ENCODE measurements around the gene VAPA. TPM values are rescaled to one million over a fixed set of nuclear protein-coding genes. Genes with fewer than 3 reads are reported as not detected.
A peak's percentile ranks its signal among the peaks of the same experiment; 100 is the strongest.

Gene VAPA
- total RNA-seq, 1 donor = 288 TPM

DNA sequence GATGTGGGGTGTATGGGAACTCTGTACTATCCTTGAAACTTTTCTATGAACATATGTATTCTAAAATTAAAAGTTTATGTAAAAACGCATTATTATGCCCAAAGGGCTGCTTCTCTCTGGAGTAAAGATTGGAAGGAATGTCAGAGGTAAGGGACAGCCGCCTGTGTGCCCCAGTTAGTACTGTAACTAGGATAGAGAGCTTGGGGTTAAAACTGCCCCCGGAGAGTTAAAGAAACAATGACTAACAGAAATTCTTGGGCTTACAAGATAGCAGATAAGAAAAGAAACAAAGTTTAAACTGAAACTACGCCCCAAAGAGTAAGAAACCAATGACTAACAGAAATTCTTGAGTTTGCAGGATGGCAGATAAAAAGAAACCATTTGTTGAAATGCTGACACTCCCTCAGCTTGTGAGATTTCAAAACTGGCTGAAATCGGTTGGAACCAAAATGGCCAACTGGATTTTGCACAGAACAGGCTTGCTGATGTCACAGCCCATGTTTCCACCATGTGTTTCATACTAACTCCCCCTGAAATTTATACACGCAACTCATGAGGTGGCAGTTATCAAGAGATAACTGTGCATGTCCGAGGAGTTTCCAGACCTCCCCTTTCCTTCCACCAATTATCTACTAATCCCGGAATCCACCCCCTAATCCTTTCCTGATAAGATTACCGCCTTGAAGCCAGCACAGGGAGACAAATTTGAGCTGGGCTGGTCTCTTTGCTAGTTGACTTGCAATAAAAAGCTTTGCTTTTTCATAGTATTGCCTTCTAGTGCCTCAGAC lies 36.8 kb upstream of the VAPA start:
- H3K4me3 ChIP-seq (ENCODE audit: low read depth, low read length) = peak overlapping the region; percentile 47
- TF ChIP-seq CTCF (IDR thresholded peaks at IDR 0.05; ENCODE audit: insufficient read depth, low read depth, low read length) = no peak
- DNase-seq (ENCODE audit: low read depth) = peak; percentile 100

GRCh38 chr18:9877655-9878014 lies 36.2 kb upstream of the VAPA start:
- DNase-seq (ENCODE audit: low read depth) = no peak
- no peak for TF ChIP-seq CTCF (IDR thresholded peaks at IDR 0.05; ENCODE audit: insufficient read depth, low read depth, low read length)
- peak overlapping the region; percentile 35 for H3K4me3 ChIP-seq (ENCODE audit: low read depth, low read length)

- no peak overlapping the region for H3K4me3 ChIP-seq (ENCODE audit: low read depth, low read length)
- no peak for TF ChIP-seq CTCF (IDR thresholded peaks at IDR 0.05; ENCODE audit: insufficient read depth, low read depth, low read length)
Observed at GRCh38 chr18:9878095-9878494, 35.7 kb upstream of the VAPA start.

DNA sequence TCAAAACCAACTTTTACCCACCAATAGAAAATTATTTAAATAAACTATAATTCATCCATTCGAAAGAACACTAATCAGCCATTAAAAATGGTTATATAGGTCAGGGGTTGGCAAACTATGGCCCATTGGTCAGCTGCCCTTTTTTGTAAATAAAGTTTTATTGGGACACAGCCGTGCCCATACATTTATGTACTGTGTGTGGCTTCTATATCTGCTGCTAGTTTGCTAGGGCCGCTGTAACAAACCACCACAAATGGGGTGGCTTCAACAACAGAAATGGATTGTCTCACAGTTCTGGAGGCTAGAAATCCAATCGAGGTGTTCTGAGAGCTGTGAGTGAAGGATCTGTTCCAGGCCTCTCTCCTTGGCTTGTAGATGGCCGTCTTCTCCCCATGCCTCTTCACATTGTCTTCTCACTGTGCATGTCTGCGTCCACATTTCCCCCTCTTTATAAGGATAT lies 35.0 kb upstream of the VAPA start:
- TF ChIP-seq CTCF (IDR thresholded peaks at IDR 0.05; ENCODE audit: insufficient read depth, low read depth, low read length) = no peak
- no peak for DNase-seq (ENCODE audit: low read depth)
- H3K4me3 ChIP-seq (ENCODE audit: low read depth, low read length) = no peak overlapping the region

More at GRCh38 chr18:9878095-9878494, 35.7 kb upstream of the VAPA start:
- DNase-seq (ENCODE audit: low read depth) = no peak

DNA sequence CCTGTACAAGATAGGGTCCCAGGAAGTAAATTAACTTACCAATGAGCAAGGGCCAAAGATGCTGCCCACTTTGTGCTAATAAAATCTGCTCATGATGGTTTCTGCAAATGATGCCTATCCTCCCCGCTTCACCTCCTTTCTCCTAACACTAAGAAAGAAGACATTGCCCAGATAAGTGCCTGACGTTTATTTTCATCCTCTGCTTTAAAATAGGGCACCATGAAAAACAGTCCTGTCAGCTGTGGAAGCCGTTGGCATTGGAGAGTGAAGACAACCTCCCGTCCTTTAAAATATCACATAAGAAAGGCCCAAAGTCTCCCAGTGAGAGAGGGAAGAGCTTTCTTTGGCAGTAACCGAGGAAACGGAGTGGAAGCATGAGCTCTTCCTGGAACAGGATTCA lies 29.7 kb upstream of the VAPA start:
- DNase-seq (ENCODE audit: low read depth) = no peak
- TF ChIP-seq CTCF (IDR thresholded peaks at IDR 0.05; ENCODE audit: insufficient read depth, low read depth, low read length) = no peak
- H3K4me3 ChIP-seq (ENCODE audit: low read depth, low read length) = no peak overlapping the region

GRCh38 chr18:9884532-9885140 lies 29.2 kb upstream of the VAPA start:
- no peak overlapping the region for H3K4me3 ChIP-seq (ENCODE audit: low read depth, low read length)
- DNase-seq (ENCODE audit: low read depth) = no peak
- no peak for TF ChIP-seq CTCF (IDR thresholded peaks at IDR 0.05; ENCODE audit: insufficient read depth, low read depth, low read length)
